ENCODE data around the gene SKAP1.

DNA sequence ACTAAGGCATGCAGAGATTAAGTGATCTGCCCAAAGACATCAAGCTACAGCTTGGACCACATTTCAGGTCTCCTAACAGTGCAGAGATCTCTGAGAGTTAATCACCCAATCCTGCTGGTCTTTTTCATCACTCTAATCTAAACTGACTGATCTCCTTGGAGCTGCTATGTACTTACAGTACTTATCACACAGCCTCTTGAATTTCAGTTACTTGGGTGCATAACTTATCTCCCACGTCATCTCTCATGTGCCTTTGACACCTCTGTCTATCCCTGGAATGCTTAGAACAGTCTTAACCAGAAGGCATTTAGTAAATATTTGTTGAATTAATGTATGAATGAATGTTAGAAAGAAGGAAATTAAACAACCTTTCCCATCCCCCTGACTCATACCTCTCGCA, 183.4 kb downstream of the SKAP1 start:
- TF ChIP-seq, protein P1, sequence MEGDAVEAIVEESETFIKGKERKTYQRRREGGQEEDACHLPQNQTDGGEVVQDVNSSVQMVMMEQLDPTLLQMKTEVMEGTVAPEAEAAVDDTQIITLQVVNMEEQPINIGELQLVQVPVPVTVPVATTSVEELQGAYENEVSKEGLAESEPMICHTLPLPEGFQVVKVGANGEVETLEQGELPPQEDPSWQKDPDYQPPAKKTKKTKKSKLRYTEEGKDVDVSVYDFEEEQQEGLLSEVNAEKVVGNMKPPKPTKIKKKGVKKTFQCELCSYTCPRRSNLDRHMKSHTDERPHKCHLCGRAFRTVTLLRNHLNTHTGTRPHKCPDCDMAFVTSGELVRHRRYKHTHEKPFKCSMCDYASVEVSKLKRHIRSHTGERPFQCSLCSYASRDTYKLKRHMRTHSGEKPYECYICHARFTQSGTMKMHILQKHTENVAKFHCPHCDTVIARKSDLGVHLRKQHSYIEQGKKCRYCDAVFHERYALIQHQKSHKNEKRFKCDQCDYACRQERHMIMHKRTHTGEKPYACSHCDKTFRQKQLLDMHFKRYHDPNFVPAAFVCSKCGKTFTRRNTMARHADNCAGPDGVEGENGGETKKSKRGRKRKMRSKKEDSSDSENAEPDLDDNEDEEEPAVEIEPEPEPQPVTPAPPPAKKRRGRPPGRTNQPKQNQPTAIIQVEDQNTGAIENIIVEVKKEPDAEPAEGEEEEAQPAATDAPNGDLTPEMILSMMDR (IDR thresholded peaks at IDR 0.05), result no peak
- no peak for TF ChIP-seq POLR2A (IDR thresholded peaks at IDR 0.05)
- TF ChIP-seq EP300 (IDR thresholded peaks at IDR 0.05; ENCODE audit: low read depth), result no peak
